Right lobe of liver (tissue), 6 donors: Measurements from ENCODE around the gene FRMPD4. TPM values are rescaled to one million over a fixed set of nuclear protein-coding genes. Genes with fewer than 3 reads are reported as not detected.

Experiments
- ATAC-seq, 4 donors: fragments of 200-7000 bp; cut with Tn5 transposase; one replicate each; pipeline ENCODE4 v1.9.1; 2020; ENCODE audit warnings: mild to moderate bottlenecking in 4 of 4, moderate library complexity in 4 of 4
- DNase-seq, 3 donors: peaks; one replicate each; pipeline ENCODE4 v3.0.0-alpha.2; 2020
- H3K27ac ChIP-seq, 3 donors: fragments of 200-600 bp; one replicate each; pipeline ENCODE4 v1.8.0; 2022
- H3K27me3 ChIP-seq, 2 donors: fragments of 200-600 bp; one replicate each; pipeline ENCODE4 v1.8.0; 2022
- H3K36me3 ChIP-seq, 4 donors: fragments of 200-600 bp; sonication (generic) in 1 of 4; one replicate each; pipeline versions ENCODE4 v1.5.1 to v1.8.0; 2017 to 2022; ENCODE audit warnings: control low read depth in 1 of 4
- H3K4me1 ChIP-seq, 4 donors: fragments of 200-600 bp; sonication (generic) in 1 of 4; one replicate each; pipeline versions ENCODE4 v1.5.1 to v1.8.0; 2017 to 2022; ENCODE audit warnings: control low read depth in 1 of 4
- H3K4me3 ChIP-seq, 3 donors: fragments of 200-600 bp; one replicate each; pipeline ENCODE4 v1.8.0; 2022
- H3K9me3 ChIP-seq, 4 donors: fragments of 200-600 bp; sonication (generic) in 1 of 4; one replicate each; pipeline versions ENCODE4 v1.5.1 to v1.8.0; 2017 to 2022; ENCODE audit warnings: control low read depth in 1 of 4
- CTCF ChIP-seq, 4 donors: fragments of 200-600 bp in 3 of 4; fragments of 450-650 bp in 1 of 4; IDR thresholded peaks; one replicate each; pipeline versions ENCODE4 v1.5.1 to v1.8.0; 2016 to 2022; ENCODE audit warnings: antibody characterized with exemption in 4 of 4, mild to moderate bottlenecking in 2 of 4
- POLR2A ChIP-seq: fragments of 450-650 bp; IDR thresholded peaks from one replicate; pipeline ENCODE4 v1.6.1; 2017; ENCODE audit warnings: antibody characterized with exemption, mild to moderate bottlenecking
- WGBS: methylation state at CpG from one replicate; pipeline ENCODE4 v1.1.6; 2018; ENCODE audit warnings: low coverage, low lambda C conversion rate; ENCODE audit not compliant: insufficient coverage; ENCODE audit errors: missing lambda C conversion rate; 5-methylcytosine and 5-hydroxymethylcytosine counted together
- intact Hi-C, 2 donors: fragments of 100-400 bp; cut with DNase I; formaldehyde crosslinking; loops; one replicate each; pipeline versions ENCODE4 v1.11.2 to v1.14.1; 2022
- total RNA-seq, 6 experiments: library from RNA; depleted of rRNA in 2 of 6; stranded (reverse); fragments of >200 nt in 2 of 6; fragmentation: NEBNext Ultra II Directional in 3 of 6; extraction: Animal tissue kit (Norgen Biotek cat#: 25700) in 3 of 6; gene quantifications; one replicate each; pipeline versions ENCODE4 v1.1.0 to v1.2.4, GENCODE V29; 2016 to 2023
- donor health status: DM: no; HTN: yes; CAD: no.
- donor health status: DM: no; HTN: no; CAD: no.
- donor health status: DM: no; HTN: no; CAD: no.
- donor health status: DM: no; HTN: yes; CAD: no.
- donor health status: DM: no; HTN: yes; CAD: no.

Gene FRMPD4
- total RNA-seq, 6 experiments from 2014 or later, result 0.05 to 0.12 (median 0.06) TPM; not detected in 3

- Histone ChIP-seq H3K9me3 (no peaks in the 10 kb centered on the region), H3K27me3 (no peaks in the 10 kb centered on the region), H3K36me3 (no peaks in the 10 kb centered on the region), H3K27ac (no peak overlapping the region), H3K4me3 (no peak overlapping the region), H3K4me1 (no peaks in the 10 kb centered on the region)
- DNase-seq (no peak), ATAC-seq (no peak)
- TF ChIP-seq CTCF (IDR thresholded peaks at IDR 0.05) (no peak), POLR2A (no peak)
- WGBS, result 25% methylated on average over 5 of the region's 5 CpGs
- intact Hi-C loops, result no loop called here
Measured at GRCh38 chrX:12447448-12448064, 309.3 kb downstream of the FRMPD4 start.

DNA sequence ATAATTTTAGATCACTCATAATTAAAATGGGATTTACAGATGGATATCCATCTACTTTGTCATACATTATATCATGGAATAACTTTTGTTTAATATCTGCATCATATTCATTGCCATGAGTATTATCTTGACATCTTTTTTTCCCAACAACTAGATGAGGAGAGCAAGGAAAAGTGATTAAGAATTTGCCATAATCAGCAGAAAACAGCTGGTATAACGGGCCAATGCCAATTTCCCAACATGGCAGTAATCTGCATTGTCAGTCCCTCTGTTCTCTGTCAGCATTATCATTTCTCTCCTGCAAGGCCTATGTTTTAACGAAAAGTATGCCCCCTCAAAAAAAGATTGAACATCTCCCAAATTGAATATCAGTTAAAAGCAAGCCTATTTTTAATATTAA, 314.0 kb downstream of the FRMPD4 start:
- Histone ChIP-seq H3K27ac (no peak overlapping the region), H3K36me3 (no peaks in the 10 kb centered on the region), H3K4me3 (no peak overlapping the region), H3K27me3 (no peaks in the 10 kb centered on the region), H3K4me1 (no peaks in the 10 kb centered on the region), H3K9me3 (no peaks in the 10 kb centered on the region)
- no peak for TF ChIP-seq POLR2A
- no peak for TF ChIP-seq CTCF (IDR thresholded peaks at IDR 0.05)
- no peak for DNase-seq
- ATAC-seq, result no peak
- intact Hi-C loops, result no loop called here
- WGBS, result 22% methylated on average over 2 of the region's 2 CpGs

- no peaks in the 10 kb centered on the region for H3K9me3 ChIP-seq
- WGBS, result 42% methylated on average over 2 of the region's 2 CpGs
- intact Hi-C loops, result no loop called here
Measured at GRCh38 chrX:12460929-12461328, 322.7 kb downstream of the FRMPD4 start.

GRCh38 chrX:12463052-12463451, 324.8 kb downstream of the FRMPD4 start:
- ATAC-seq, result no peak

More at GRCh38 chrX:12460929-12461328, 322.7 kb downstream of the FRMPD4 start:
- Histone ChIP-seq H3K4me3 (no peak overlapping the region), H3K4me1 (no peaks in the 10 kb centered on the region), H3K27me3 (no peaks in the 10 kb centered on the region), H3K36me3 (no peaks in the 10 kb centered on the region), H3K27ac (no peak overlapping the region)
- DNase-seq (no peak), ATAC-seq (no peak)
- TF ChIP-seq CTCF (IDR thresholded peaks at IDR 0.05), result no peak
- no peak for TF ChIP-seq POLR2A

More at GRCh38 chrX:12463052-12463451, 324.8 kb downstream of the FRMPD4 start:
- TF ChIP-seq CTCF (IDR thresholded peaks at IDR 0.05), result no peak
- TF ChIP-seq POLR2A, result no peak
- intact Hi-C loops, result no loop called here
- H3K27ac ChIP-seq, result no peak overlapping the region
- no peaks in the 10 kb centered on the region for H3K27me3 ChIP-seq
- WGBS, result 31% methylated on average over 2 of the region's 2 CpGs
- H3K36me3 ChIP-seq, result no peaks in the 10 kb centered on the region
- no peak overlapping the region for H3K4me3 ChIP-seq
- no peaks in the 10 kb centered on the region for H3K9me3 ChIP-seq
- no peaks in the 10 kb centered on the region for H3K4me1 ChIP-seq
- DNase-seq, result no peak
